Erythroblast (primary cell): ENCODE data around the gene ASB15.

Experiments used
- DNase-seq, 2 experiments: peaks; one replicate each; lab custom pipeline; 2025; lab: John Stamatoyannopoulos, UW
- GATA1 ChIP-seq: IDR thresholded peaks from 2 replicates; pipeline ENCODE4 v1.6.1; 2011; ENCODE audit warnings: low read depth, mild to moderate bottlenecking, control low read depth, low read length, moderate library complexity
- POLR2A ChIP-seq: IDR thresholded peaks from 2 replicates; pipeline ENCODE4 v1.6.1; 2011; ENCODE audit warnings: mild to moderate bottlenecking, low read length

ASB15 gene

GRCh38 chr7:123655614-123656013 lies 54.0 kb downstream of the ASB15 start, which contains the start of gene LMOD2:
Gene LMOD2 (plus strand): TSS chr7:123655866. CDS start chr7:123655964, 98 bp downstream.
- no peak for DNase-seq
- TF ChIP-seq POLR2A = no peak
- no peak for TF ChIP-seq GATA1

DNA sequence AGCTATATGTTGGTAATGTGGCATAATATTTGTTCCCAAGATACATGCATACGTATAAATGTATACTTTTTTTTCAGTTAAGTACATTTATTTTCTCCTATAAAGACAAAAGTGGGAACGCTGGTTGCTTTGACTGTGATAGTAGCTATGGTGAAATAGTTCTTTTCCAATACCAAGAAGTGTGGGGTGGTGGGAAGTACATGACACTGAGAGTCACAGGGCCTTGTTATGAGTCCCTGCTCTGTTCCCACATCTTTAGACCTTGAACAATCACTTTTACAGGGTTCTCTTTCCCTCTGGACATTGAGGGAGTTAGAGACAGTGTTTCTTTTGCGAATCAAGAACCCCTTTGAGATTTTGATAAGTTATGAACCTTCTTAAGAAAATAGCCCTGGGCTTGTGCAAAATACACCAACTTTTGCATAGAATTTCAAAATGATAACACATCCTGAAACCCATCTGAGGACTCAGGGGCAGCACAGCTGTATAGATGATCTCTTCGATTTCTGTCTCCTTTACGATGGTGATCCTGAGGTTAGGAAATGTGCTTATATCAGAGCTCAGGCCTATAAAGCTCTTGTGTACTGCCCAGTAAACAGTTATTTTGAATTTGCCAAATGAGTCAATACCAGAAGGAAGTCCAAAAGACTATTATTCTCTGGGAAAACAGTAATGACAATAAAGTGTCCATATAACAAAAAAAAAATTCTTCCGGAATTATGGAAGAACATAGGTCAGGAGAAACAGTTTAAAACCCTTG lies 55.1 kb downstream of the ASB15 start:
- no peak for TF ChIP-seq GATA1
- DNase-seq = no peak

DNA sequence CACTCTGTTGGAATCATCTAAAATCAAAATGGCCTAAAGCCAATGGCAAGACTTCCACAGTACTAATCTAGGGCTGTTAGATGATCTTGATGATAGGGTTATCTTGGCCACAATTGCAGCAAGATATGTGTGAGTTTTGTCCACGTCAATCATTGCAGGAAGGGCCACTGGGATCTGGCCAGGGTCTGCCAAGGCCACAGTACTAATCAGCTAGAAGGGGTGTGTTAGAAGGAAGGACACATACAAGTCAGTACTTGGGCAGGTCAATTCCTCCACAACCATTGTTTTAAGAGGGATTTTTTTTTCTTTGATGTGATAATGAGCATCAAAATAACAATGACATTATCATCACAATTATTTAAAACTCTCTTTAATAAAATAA lies 55.7 kb downstream of the ASB15 start:
- TF ChIP-seq POLR2A = no peak
- TF ChIP-seq GATA1 = no peak
- DNase-seq = no peak

DNA sequence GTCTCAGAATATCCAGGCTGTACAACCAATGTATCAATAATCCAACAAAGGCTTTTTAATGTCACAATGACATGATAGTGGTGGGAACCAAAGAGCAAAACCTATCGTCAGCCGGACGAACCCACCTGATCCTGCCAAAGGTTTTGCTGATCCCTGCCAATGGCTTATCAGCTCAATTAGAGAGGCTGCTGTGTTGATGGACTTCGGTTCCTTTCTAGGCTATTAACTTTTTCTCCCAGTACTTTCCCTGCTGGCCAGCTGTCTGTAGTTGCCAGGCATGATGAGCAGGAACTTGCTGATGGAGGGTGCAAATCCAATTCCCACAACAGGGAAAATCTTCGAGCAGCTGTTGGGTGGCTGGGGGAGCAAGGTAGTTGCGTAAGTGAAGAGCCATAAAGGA lies 56.4 kb downstream of the ASB15 start:
- no peak for DNase-seq
- TF ChIP-seq POLR2A (no peak), GATA1 (no peak)

- no peak for TF ChIP-seq GATA1
- TF ChIP-seq POLR2A = no peak
- DNase-seq = peak in 1 of 2 experiments; percentile 2
Observed at GRCh38 chr7:123660514-123661354, 59.1 kb downstream of the ASB15 start.

- DNase-seq = no peak
- TF ChIP-seq POLR2A (no peak), GATA1 (no peak)
Observed at GRCh38 chr7:123661765-123662164, 60.1 kb downstream of the ASB15 start.

GRCh38 chr7:123662293-123662692 lies 60.7 kb downstream of the ASB15 start:
- TF ChIP-seq GATA1 = no peak
- TF ChIP-seq POLR2A = no peak
- DNase-seq = no peak

DNA sequence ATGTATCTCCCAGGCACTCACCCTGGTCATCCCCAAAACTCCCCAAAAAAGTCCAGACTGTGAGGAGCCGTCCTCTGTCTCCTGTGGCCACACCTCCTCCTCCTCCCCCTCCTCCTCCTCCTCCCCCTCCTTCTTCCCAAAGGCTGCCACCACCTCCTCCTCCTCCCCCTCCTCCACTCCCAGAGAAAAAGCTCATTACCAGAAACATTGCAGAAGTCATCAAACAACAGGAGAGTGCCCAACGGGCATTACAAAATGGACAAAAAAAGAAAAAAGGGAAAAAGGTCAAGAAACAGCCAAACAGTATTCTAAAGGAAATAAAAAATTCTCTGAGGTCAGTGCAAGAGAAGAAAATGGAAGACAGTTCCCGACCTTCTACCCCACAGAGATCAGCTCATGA lies 61.1 kb downstream of the ASB15 start:
- no peak for TF ChIP-seq GATA1
- no peak for TF ChIP-seq POLR2A
- DNase-seq = no peak

DNA sequence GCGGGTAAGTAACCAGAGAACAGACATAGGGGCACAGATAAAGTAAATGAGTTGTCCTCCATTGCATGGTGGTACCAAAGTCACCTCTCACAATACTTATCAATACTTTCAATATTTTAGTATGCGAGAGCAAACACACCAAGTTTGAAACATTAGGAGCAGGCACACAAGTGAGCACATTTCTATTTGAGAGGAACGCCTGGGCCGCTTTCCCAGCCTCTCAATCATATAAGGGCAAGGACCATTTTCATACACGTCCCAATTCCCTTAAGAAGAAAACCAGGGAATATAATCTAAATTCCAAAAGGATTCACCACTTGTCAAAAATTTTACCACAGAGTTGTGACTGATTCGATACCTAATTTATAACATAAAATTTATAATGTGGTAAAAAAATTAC lies 61.6 kb downstream of the ASB15 start:
- no peak for DNase-seq
- no peak for TF ChIP-seq POLR2A
- TF ChIP-seq GATA1 = no peak

DNA sequence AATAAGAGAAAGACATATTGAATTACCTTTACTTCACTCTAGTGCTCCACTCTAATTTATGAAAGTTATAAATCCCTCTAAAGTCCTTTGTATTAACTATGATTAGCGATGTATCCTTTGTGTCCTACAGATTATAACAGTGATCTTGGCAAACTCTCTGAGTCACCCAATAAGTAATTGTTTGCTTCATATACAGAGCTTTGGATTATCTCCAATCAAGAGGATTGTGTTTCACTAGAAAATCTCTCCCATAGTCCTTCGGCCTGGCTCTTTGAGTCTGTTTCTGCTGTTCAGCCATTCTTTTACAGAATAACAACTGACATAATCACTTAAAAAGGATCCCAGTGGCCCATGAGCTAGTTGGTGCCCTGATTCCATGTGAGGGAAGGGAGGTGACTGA lies 63.5 kb downstream of the ASB15 start:
- no peak for DNase-seq
- TF ChIP-seq POLR2A (no peak), GATA1 (no peak)

DNA sequence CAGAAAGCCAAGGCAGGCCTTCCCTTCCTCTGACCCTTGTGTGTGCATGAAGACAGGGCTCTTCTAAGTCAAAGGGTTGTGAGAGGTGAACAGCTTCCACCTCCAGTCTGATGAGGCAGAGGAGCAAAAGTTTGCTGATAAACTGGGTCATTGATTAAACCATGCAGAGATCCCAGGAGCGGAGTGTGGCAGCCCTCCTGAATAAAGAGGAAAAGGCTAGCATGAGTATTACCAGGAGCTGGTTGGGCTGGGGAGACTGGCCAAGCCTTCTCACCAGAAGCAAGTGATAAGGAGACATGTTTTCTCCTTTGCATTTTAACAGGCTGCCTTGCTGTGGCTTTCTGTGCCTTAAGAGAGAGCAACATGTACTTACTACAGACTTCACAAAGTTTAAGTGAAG lies 64.3 kb downstream of the ASB15 start:
- TF ChIP-seq POLR2A = no peak
- no peak for DNase-seq

GRCh38 chr7:123666492-123666891 lies 64.9 kb downstream of the ASB15 start:
- DNase-seq = no peak
- TF ChIP-seq POLR2A (no peak), GATA1 (no peak)

GRCh38 chr7:123669485-123669884 lies 67.9 kb downstream of the ASB15 start:
- no peak for TF ChIP-seq POLR2A
- no peak for TF ChIP-seq GATA1
- DNase-seq = no peak

DNA sequence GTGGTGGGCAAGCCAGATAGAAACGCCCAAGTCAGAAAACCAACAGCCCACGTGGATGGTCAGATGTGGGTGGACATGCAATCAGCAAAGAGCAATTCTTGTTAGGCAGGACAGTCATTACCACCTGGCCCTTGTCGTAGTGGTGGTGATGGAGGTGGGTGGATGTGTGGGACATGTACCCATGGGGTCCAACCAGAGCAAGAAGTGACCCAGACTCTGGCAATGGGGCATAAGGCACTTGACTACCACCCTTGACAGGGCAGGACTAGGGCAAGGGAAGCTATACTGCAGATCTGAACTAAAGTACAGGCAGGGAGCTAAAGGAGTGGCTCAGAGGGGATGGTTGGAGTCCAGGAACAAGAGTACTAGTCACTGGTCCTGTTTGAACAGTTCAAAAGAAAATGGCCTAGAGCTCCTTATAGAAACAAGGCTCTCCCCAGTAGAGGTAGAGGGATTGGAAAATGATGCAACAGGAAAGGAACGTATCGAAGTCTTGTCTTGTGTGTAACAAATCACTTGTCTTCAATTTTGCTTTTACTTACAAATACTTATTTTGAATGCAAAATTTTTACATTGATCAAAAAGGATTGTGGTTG lies 71.6 kb downstream of the ASB15 start:
- DNase-seq = peak in 1 of 2 experiments; percentile 3
- no peak for TF ChIP-seq POLR2A
- no peak for TF ChIP-seq GATA1
